HEK293 (cell line): ENCODE data around the gene ANKRD40CL.

ENCODE experiments used
- CTCF ChIA-PET: fragments of 350-600 bp; formaldehyde crosslinking; extraction: SDS; loops from one replicate; lab custom pipeline; 2021; ENCODE audit warnings: antibody characterized with exemption; lab: Yijun Ruan, JAX
- POLR2A ChIA-PET: fragments of 300-600 bp; formaldehyde crosslinking; extraction: SDS; loops from one replicate; lab custom pipeline; 2020; ENCODE audit warnings: antibody characterized with exemption, inconsistent platforms; lab: Yijun Ruan, JAX
- H3K27ac ChIP-seq: fragments of 200-500 bp; sonication (Bioruptor generic); 2 replicates; pipeline ENCODE4 v1.5.1; 2014; ENCODE audit warnings: low read depth, low read length, control low read depth, inconsistent platforms; ENCODE audit errors: extremely low read depth
- H3K36me3 ChIP-seq, 2 experiments: fragments of 200-500 bp in 1 of 2; sonication (Bioruptor generic) in 1 of 2; 1 replicate in 1 of 2; 2 replicates in 1 of 2; pipeline ENCODE4 v1.5.1; 2014 to 2017; ENCODE audit warnings: inconsistent platforms in 2 of 2, low read length in 2 of 2; ENCODE audit not compliant: control insufficient read depth in 2 of 2, insufficient read depth in 1 of 2
- H3K4me1 ChIP-seq: fragments of 200-500 bp; sonication (Bioruptor generic); 2 replicates; pipeline ENCODE4 v1.5.1; 2014; ENCODE audit warnings: mild to moderate bottlenecking, low read length, inconsistent platforms; ENCODE audit not compliant: control insufficient read depth, insufficient read depth
- H3K4me3 ChIP-seq: 2 replicates; pipeline ENCODE4 v1.5.1; 2011; ENCODE audit warnings: low read depth, mild to moderate bottlenecking, control low read depth, low read length, moderate library complexity
- H3K9me3 ChIP-seq: fragments of 200-500 bp; sonication (Bioruptor generic); 2 replicates; pipeline ENCODE4 v1.5.1; 2014; ENCODE audit warnings: low read depth, low read length, inconsistent platforms; ENCODE audit not compliant: control insufficient read depth, insufficient read depth
- FEZF1 ChIP-seq: fragments of 450-650 bp; formaldehyde crosslinking; IDR thresholded peaks from 2 replicates; pipeline ENCODE4 v1.5.1; 2016; ENCODE audit warnings: missing biosample characterization, missing genetic modification characterization
- GLI2 ChIP-seq: fragments of 450-650 bp; formaldehyde crosslinking; IDR thresholded peaks from 2 replicates; pipeline ENCODE4; 2017; ENCODE audit warnings: missing biosample characterization, missing genetic modification characterization, low read depth, borderline replicate concordance
- HOXD13 ChIP-seq: sonication (generic); formaldehyde crosslinking; IDR thresholded peaks from 2 replicates; pipeline ENCODE4 v1.8.0; 2022; ENCODE audit warnings: missing genetic modification reagents, borderline replicate concordance
- OSR2 ChIP-seq: fragments of 450-650 bp; formaldehyde crosslinking; IDR thresholded peaks from 2 replicates; pipeline ENCODE4 v1.5.1; 2016; ENCODE audit warnings: missing biosample characterization, missing genetic modification characterization
- OVOL3 ChIP-seq: fragments of 450-650 bp; formaldehyde crosslinking; IDR thresholded peaks from 2 replicates; pipeline ENCODE4 v1.5.1; 2016; ENCODE audit warnings: missing biosample characterization, missing genetic modification characterization
- PRDM6 ChIP-seq: fragments of 450-650 bp; formaldehyde crosslinking; IDR thresholded peaks from 2 replicates; pipeline ENCODE4 v1.5.1; 2017; ENCODE audit warnings: missing biosample characterization, missing genetic modification characterization
- SP2 ChIP-seq: fragments of 450-650 bp; formaldehyde crosslinking; IDR thresholded peaks from 2 replicates; pipeline ENCODE4 v1.5.1; 2016; ENCODE audit warnings: missing biosample characterization, missing genetic modification characterization
- WT1 ChIP-seq: fragments of 450-650 bp; formaldehyde crosslinking; IDR thresholded peaks from 2 replicates; pipeline ENCODE4 v1.5.1; 2016; ENCODE audit warnings: missing biosample characterization, missing genetic modification characterization
- ZBTB7A ChIP-seq: fragments of 450-650 bp; formaldehyde crosslinking; IDR thresholded peaks from 2 replicates; pipeline ENCODE4 v1.5.1; 2016; ENCODE audit warnings: low read depth, missing biosample characterization, missing genetic modification characterization
- ZNF140 ChIP-seq: fragments of 450-650 bp; formaldehyde crosslinking; IDR thresholded peaks from 2 replicates; pipeline ENCODE4 v1.5.1; 2016; ENCODE audit warnings: missing biosample characterization, missing genetic modification characterization
- ZNF174 ChIP-seq: fragments of 450-650 bp; formaldehyde crosslinking; IDR thresholded peaks from 2 replicates; pipeline ENCODE4 v1.5.0; 2017; ENCODE audit warnings: missing biosample characterization, mild to moderate bottlenecking, missing genetic modification characterization
- ZNF18 ChIP-seq: fragments of 450-650 bp; formaldehyde crosslinking; IDR thresholded peaks from 2 replicates; pipeline ENCODE4 v1.5.1; 2016; ENCODE audit warnings: missing biosample characterization, missing genetic modification characterization
- ZNF214 ChIP-seq: fragments of 450-650 bp; formaldehyde crosslinking; IDR thresholded peaks from 2 replicates; pipeline ENCODE4 v1.5.1; 2017; ENCODE audit warnings: missing biosample characterization, mild to moderate bottlenecking, missing genetic modification characterization, borderline replicate concordance
- ZNF37A ChIP-seq: fragments of 450-650 bp; IDR thresholded peaks from 2 replicates; pipeline ENCODE4 v1.5.1; 2018; ENCODE audit warnings: missing biosample characterization, missing genetic modification characterization
- ZNF416 ChIP-seq: fragments of 450-650 bp; formaldehyde crosslinking; IDR thresholded peaks from 2 replicates; pipeline ENCODE4 v1.5.1; 2016; ENCODE audit warnings: missing biosample characterization, missing genetic modification characterization
- ZNF513 ChIP-seq: fragments of 450-650 bp; IDR thresholded peaks from 2 replicates; pipeline ENCODE4 v1.5.1; 2018; ENCODE audit warnings: missing biosample characterization, missing genetic modification characterization
- ZNF514 ChIP-seq: fragments of 450-650 bp; formaldehyde crosslinking; IDR thresholded peaks from 2 replicates; pipeline ENCODE4 v1.5.1; 2016; ENCODE audit warnings: missing biosample characterization, missing genetic modification characterization
- ZNF518A ChIP-seq: fragments of 450-650 bp; formaldehyde crosslinking; conservative IDR thresholded peaks from 2 replicates; pipeline ENCODE4 v1.5.1; 2016; ENCODE audit warnings: low read depth, missing biosample characterization, missing genetic modification characterization
- ZNF610 ChIP-seq: fragments of 450-650 bp; formaldehyde crosslinking; IDR thresholded peaks from 2 replicates; pipeline ENCODE4 v1.5.1; 2016; ENCODE audit warnings: missing biosample characterization, missing genetic modification characterization, borderline replicate concordance
- ZNF830 ChIP-seq: fragments of 450-650 bp; IDR thresholded peaks from 2 replicates; pipeline ENCODE4 v1.5.0; 2018; ENCODE audit warnings: missing biosample characterization, missing genetic modification characterization, low read depth, mild to moderate bottlenecking, moderate library complexity
- ZSCAN18 ChIP-seq: fragments of 450-650 bp; formaldehyde crosslinking; IDR thresholded peaks from 2 replicates; pipeline ENCODE4 v1.5.1; 2016; ENCODE audit warnings: missing biosample characterization, missing genetic modification characterization
- ZSCAN4 ChIP-seq: fragments of 450-650 bp; formaldehyde crosslinking; IDR thresholded peaks from 2 replicates; pipeline ENCODE4 v1.5.1; 2017; ENCODE audit warnings: missing biosample characterization, missing genetic modification characterization

Gene ANKRD40CL

GRCh38 chr17:50745631-50746030, 21.7 kb downstream of the ANKRD40CL start (continued):
- TF ChIP-seq ZNF518A = no peak
- no peak for TF ChIP-seq ZNF514 (tag by site-specific recombination)

GRCh38 chr17:50739098-50739497, 28.2 kb downstream of the ANKRD40CL start:
- TF ChIP-seq ZNF830 (tag by site-specific recombination) (no peak), ZNF416 (tag by site-specific recombination) (no peak), WT1 (tag by site-specific recombination) (no peak), ZNF610 (tag by site-specific recombination) (no peak), GLI2 (no peak), OSR2 (tag by site-specific recombination) (no peak), FEZF1 (tag by site-specific recombination) (no peak), ZNF37A (tag by site-specific recombination) (no peak), ZSCAN4 (no peak), ZNF140 (tag by site-specific recombination) (no peak), ZNF214 (no peak), ZNF18 (tag by site-specific recombination) (no peak)
- H3K36me3 ChIP-seq = peaks cover 73 to 75% of the 10 kb centered on the region in 2 experiments
- no peaks in the 10 kb centered on the region for H3K9me3 ChIP-seq
- ChIA-PET POLR2A (no interaction called here), CTCF (interaction anchor here (0.7 to 1.3 kb wide), 3 partner anchors 9 to 219 kb away, joined by 3 to 4 read pairs (median 3); no protein-coding TSS in a partner anchor)
- H3K4me1 ChIP-seq = peaks cover 7% of the 10 kb centered on the region; the same call in 1 of the 2 replicates
- H3K27ac ChIP-seq = peak overlapping the region; percentile 13; the same call in 1 of the 2 replicates
- H3K4me3 ChIP-seq = no peak overlapping the region

- ChIA-PET POLR2A (no interaction called here), CTCF (no interaction called here)
- Histone ChIP-seq H3K4me3 (no peak overlapping the region), H3K4me1 (peaks cover 7% of the 10 kb centered on the region), H3K27ac (no peak overlapping the region), H3K36me3 (peaks cover 55 to 56% of the 10 kb centered on the region in 2 experiments), H3K9me3 (no peaks in the 10 kb centered on the region)
- TF ChIP-seq PRDM6 (tag by site-specific recombination) = no peak
- no peak for TF ChIP-seq HOXD13 (CRISPR knock-in tag)
- TF ChIP-seq OVOL3 (tag by site-specific recombination) = no peak
- TF ChIP-seq ZNF513 (tag by site-specific recombination) = no peak
- TF ChIP-seq ZNF174 (tag by site-specific recombination) = no peak
- no peak for TF ChIP-seq ZSCAN18
- no peak for TF ChIP-seq ZBTB7A (tag by site-specific recombination)
- TF ChIP-seq SP2 (tag by site-specific recombination) = no peak
Observed at GRCh38 chr17:50737118-50737698, 30.1 kb downstream of the ANKRD40CL start.
